Right renal pelvis (tissue), 4 donors: ENCODE results near the gene MRLN. TPM values are rescaled to one million over a fixed set of nuclear protein-coding genes. Genes with fewer than 3 reads are reported as not detected.
"Not testable (repeated sequence)": the region's sequence is repeated elsewhere in the genome, so short reads cannot be mapped to it uniquely, and the experiment has no call there.

ENCODE experiments used
- DNase-seq, 4 donors: peaks; one replicate each; pipeline ENCODE4 v3.0.0-alpha.2; 2013; ENCODE audit warnings: low read depth in 4 of 4, low spot score in 3 of 4, missing footprints in 1 of 4
- polyA plus RNA-seq, 4 donors: library from polyadenylated mRNA; unstranded; fragments of 120-200 nt; gene quantifications; one replicate each; pipeline ENCODE4 v1.2.1, GENCODE V29; 2013; ENCODE audit not compliant: insufficient read length in 4 of 4

MRLN gene
- polyA plus RNA-seq, 4 donors = 0.37 to 1.0 (median 0.63) TPM

DNA sequence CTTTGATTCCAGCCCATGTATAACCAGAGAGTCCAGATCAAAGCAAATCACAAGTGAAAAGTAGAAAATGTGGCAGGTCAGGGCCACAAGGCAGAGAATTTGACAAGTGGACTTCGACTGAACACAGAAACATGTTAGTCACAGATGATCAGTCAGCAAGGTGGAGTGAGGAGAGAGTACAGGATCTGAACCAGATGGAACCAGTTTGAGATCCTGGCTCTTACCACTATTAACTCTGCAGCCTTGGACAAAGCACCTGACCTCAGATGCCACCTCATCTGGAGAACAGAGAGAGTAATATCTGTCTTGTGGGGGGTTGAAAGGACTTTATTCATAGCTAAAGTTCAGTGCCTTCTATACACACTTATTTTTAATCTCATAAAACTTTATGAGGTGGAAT lies 4.4 kb downstream of the MRLN start:
- peak in 3 of 4 donors; percentile 11 to 44 (median 35) for DNase-seq

DNA sequence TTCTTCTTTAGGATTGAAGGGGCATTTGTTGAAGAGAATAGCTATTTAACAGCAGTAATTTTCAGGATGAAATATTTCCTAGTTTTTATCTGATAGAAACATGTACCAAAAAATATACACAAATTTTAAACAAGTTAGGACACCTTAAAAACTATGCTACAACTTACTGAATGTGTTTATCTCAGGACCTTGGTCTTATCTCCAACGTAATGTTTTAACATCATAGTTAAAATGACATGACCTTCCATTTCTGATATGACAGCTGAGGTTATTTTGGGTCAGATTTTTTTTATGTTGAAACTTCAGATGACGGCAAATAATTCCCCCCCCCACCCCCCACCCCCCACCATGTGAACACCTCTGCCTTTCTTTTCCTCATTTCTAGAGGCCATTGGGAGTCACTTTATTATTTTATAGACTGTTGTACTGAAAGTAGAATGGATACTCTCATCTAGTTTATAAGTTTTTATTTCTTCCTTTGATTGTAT lies 8.0 kb downstream of the MRLN start:
- DNase-seq = no peak

GRCh38 chr10:59744762-59745161 lies 8.5 kb downstream of the MRLN start:
- not testable (repeated sequence) for DNase-seq

GRCh38 chr10:59744156-59744555 lies 9.1 kb downstream of the MRLN start:
- not testable (repeated sequence) for DNase-seq

DNA sequence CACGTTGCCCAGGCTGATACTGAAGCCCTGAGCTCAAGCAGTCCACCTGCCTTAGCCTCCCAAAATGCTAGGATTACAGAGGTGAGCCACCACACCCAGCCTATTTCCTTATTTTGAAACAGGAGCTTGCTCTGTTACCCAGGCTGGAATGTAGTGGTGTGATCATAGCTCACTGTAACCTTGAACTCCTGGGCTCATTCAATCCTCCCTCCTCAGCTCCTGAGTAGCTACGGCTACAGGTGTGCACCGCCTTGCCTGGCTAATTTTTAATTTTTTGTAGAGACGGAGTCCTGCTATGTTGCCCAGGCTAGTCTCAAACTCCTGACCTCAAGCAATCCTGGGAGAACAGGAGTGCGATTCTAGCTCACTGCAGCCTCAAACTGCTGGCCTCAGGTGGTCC lies 11.7 kb downstream of the MRLN start:
- DNase-seq = no peak

DNA sequence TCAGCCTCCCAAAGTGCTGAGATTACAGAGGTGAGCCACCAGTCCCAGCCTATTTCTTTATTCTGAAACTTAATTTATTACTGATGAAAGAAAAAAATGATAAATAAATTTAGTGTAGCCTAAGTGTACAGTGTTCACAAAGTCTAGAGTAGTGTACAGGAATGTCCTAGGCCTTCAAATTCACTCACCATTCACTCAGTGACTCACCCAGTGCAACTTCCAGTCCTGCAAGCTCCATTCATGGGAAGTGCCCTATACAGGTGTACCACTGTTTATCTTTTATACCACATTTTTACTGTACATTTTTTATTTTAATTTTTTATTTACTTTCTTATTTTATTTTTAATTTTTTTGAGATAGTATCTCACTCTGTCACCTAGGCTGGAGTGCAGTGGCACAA lies 12.2 kb downstream of the MRLN start:
- no peak for DNase-seq

DNA sequence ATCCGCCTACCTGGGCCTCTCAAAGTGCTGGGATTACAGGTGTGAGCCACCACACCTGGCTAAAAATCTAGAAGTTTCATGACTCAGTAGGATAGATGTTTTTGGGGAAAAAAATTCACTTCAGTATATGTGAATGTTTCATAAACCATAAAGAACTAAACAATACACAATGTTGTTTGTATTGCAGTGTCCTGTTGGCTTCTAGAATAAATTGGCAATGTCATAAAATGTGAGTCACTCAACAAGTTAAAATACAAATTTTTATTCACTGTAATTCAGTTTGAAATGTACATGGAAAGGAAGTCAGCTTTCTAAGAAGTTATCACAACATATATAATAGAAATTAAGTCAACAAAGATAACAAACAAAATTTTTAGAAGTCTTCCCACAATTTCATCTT lies 16.5 kb downstream of the MRLN start:
- no peak for DNase-seq

GRCh38 chr10:59735296-59735695 lies 18.0 kb downstream of the MRLN start:
- DNase-seq = no peak

- DNase-seq = no peak
These were observed 19.2 kb downstream of the MRLN start for GRCh38 chr10:59734014-59734462.

GRCh38 chr10:59733321-59734013 lies 19.8 kb downstream of the MRLN start:
- not testable (repeated sequence) for DNase-seq

DNA sequence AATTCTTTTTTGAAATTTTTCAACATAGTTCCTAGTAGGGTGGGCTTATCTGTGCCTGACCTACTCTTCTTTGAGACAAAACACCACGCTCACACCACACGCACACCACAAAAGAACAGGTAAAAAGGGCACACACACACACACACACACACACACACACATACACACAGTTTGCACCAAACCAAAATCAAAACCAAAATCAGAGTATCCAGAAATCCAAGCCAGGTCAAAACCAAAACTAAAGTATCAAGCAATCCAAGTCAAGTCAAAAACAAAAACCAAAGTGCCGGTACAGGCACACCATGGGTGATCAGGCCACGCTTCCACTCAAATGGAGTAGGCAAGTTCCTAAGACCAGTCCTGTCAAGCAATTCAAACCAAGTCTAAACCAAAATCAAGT lies 20.4 kb downstream of the MRLN start:
- DNase-seq = not testable (repeated sequence)

GRCh38 chr10:59729167-59729566 lies 24.1 kb downstream of the MRLN start:
- not testable (repeated sequence) for DNase-seq

DNA sequence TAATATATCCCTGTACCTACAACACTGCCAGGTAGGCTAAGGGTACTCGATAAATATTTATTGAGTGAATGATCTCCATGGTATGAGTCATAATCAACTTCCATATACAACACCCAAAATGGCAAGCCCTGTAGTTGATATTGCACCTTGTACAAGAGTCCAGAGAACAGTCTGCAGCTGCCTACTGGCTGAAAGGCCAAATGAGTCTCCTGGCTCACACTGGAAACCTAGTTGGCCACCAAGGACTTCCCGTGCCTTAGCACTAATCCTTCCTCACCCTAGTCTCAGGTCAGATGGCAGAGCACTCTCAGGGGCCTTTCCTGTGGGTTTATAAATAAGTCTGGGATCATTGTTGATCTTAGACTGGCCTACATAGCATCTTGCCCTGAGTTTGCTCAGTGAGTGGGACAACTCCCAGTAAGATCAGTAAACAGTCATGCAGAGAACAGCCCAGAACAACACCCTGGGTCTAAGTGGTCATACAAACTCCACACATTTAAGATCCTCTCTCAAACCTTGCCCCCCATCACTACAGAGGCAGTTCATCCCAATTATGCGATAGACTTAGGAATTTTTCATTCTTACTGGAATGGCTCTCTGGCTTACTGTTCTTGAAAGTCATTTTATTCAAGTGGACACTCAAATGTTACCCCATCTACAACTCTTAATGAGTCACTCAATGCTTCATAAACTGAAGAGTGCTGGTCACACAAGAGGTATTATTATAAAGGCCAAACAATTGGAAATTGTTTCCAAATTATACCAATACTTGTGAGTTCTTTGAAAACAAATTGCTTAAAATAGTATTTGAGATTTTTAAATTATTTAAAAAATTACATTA lies 28.9 kb downstream of the MRLN start:
- DNase-seq = no peak

DNA sequence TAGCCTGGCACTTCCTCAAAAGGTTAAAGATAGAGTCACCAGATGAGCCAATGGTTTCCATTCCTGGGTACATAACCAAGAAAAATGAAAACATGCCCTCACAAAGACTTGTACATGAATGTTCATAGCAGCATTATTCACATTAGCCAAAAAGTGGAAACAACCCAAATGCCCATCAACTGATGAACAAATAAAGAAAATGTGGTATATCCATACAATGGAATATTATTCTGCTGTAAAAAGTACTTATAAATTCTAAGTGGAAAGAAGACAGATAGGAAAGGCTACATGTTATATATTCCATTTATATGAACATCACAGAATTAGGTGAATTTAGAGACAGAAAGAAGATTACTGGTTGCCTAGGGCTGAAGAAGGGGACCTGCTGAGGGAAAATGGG lies 32.9 kb downstream of the MRLN start:
- DNase-seq = no peak

- DNase-seq = no peak
These were observed 33.9 kb downstream of the MRLN start for GRCh38 chr10:59719374-59719773.

DNA sequence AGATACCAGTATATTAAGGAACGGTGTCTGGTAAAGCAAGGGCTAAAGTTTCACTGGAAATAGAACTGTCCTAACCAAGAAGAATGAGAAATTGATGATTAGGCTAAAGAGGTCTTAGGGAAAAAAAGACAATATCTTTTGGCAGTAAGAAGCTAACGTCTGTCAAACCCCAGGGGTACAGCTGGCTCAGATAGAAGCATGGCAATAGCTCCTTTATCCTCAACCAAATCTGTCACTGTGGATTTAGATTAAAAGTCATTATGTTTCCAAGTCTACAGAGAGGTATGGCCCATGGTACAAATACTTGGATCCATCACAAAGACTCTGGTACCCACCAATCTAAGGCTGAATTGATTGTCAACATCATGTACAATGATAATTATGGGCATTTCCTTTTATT lies 35.0 kb downstream of the MRLN start:
- DNase-seq = no peak

- no peak for DNase-seq
These were observed 39.9 kb downstream of the MRLN start for GRCh38 chr10:59713196-59713821.

GRCh38 chr10:59711871-59712494 lies 41.3 kb downstream of the MRLN start:
- DNase-seq = no peak

DNA sequence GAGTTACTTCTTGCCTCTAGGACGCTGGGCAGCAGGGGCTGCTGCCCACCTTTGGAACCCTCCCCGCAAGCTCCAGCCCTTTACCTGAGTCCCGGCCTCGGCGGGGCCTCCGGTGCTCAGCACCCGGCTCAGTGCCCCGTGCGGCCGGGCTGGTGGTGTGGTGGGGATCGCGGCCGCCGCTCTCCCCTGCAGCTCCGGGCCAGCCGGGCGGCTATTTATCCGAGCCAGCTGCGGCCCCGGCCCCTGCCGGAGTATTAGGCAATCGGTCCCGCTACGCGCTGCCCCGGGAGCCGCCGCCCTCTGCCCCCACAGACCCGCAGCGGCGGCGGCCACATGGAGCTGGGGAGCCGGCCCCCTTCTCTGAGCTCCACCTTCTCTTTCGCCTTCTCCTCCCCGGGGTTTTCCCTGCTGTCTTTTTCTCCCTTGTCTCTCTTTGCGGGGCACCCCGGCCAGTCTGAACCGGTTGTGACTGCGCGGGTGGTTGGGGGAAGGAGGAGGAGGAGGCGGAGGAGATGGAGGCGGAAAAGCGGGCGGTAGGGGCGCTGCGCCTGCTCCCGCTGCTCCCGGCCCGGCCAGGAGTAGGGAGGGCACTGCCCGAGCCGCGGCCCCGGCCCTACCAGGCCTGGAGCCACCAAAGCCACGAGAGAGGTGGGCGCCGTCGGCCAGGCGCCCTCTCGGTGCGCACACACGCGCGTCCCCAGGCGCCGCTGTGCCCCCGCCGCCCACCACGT lies 43.7 kb downstream of the MRLN start, which contains the start of gene SLC16A9:
SLC16A9 (minus strand) TSS at position 456 of the 731 bp plus-strand sequence. CDS start 25,559 bp downstream, outside the sequence.
- peak; percentile 64 to 73 (median 70) for DNase-seq

- peak; percentile 7 to 19 (median 11) for DNase-seq
These were observed 44.4 kb downstream of the MRLN start for GRCh38 chr10:59708816-59709394.
